Ovary (tissue), 9 donors: ENCODE data around the gene GALNT10. TPM values are rescaled to one million over a fixed set of nuclear protein-coding genes. Genes with fewer than 3 reads are reported as not detected.

Source experiments
- DNase-seq, 5 donors: peaks; one replicate each; pipeline ENCODE4 v3.0.0-alpha.2; 2019 to 2020
- H3K27ac ChIP-seq, 2 donors: fragments of 200-600 bp; one replicate each; pipeline versions ENCODE4 v1.5.1 to v1.8.0; 2019 to 2022
- H3K27me3 ChIP-seq: fragments of 200-600 bp; one replicate; pipeline ENCODE4 v1.8.0; 2022
- H3K36me3 ChIP-seq: fragments of 200-600 bp; sonication (generic); one replicate; pipeline ENCODE4 v1.5.1; 2019
- H3K4me1 ChIP-seq: one replicate; pipeline ENCODE4 v1.8.1; 2013; ENCODE audit warnings: mild to moderate bottlenecking, moderate library complexity; ENCODE audit not compliant: insufficient read depth
- H3K4me3 ChIP-seq: fragments of 200-600 bp; sonication (generic); one replicate; pipeline ENCODE4 v1.5.1; 2017
- H3K9me3 ChIP-seq, 2 donors: fragments of 200-600 bp in 1 of 2; sonication (generic) in 1 of 2; one replicate each; pipeline versions ENCODE4 v1.5.1 to v1.8.1; 2013 to 2019; ENCODE audit warnings: mild to moderate bottlenecking in 1 of 2, moderate library complexity in 1 of 2
- EP300 ChIP-seq: sonication (generic); formaldehyde crosslinking; IDR thresholded peaks from one replicate; pipeline ENCODE4 v1.6.1; 2017; ENCODE audit warnings: antibody characterized with exemption
- POLR2A ChIP-seq: fragments of 450-650 bp; IDR thresholded peaks from one replicate; pipeline ENCODE4 v1.6.1; 2017; ENCODE audit warnings: antibody characterized with exemption, mild to moderate bottlenecking, moderate library complexity
- WGBS, 3 donors: extraction: QIAGEN DNeasy Blood & Tissue Kit in 1 of 3; methylation state at CpG; one replicate each; pipeline versions ENCODE4 v1.1.5 to v1.1.7; 2013 to 2017; 5-methylcytosine and 5-hydroxymethylcytosine counted together
- intact Hi-C, 4 donors: fragments of 100-400 bp; cut with DNase I; formaldehyde crosslinking; loops; one replicate each; pipeline versions ENCODE4 v1.11.0 to v1.15.1; 2022 to 2023
- polyA plus RNA-seq, 2 donors: library from polyadenylated mRNA; stranded (reverse); fragments of 200-250 nt in 1 of 2; fragments of 350-450 nt in 1 of 2; fragmentation: Illumina TruSeq in 1 of 2; extraction: RNeasy Lipid Tissue Mini Kit (QIAGEN cat#74804) in 1 of 2; gene quantifications; one replicate each; pipeline ENCODE4 v1.2.3, GENCODE V29; 2013 to 2014
- total RNA-seq, 7 donors: library from RNA; depleted of rRNA in 2 of 7; stranded (reverse); fragments of >200 nt in 2 of 7; fragmentation: NEBNext Ultra II Directional in 3 of 7; extraction: Animal tissue kit (Norgen Biotek cat#: 25700) in 3 of 7; gene quantifications; one replicate each; pipeline versions ENCODE4 v1.1.0 to v1.2.4, GENCODE V29; 2016 to 2023
- TF ChIP-seq, protein P1 (sequence below), 3 donors: fragments of 450-650 bp in 2 of 3; fragments of 200-600 bp in 1 of 3; IDR thresholded peaks; one replicate each; pipeline versions ENCODE4 v1.5.1 to v1.8.0; 2016 to 2022; ENCODE audit warnings: antibody characterized with exemption in 3 of 3, mild to moderate bottlenecking in 1 of 3
- donor health status: DM: no; HTN: no; CAD: no; lungs with moderate emphysema.
- donor health status: DM: no; HTN: no; CAD: no.
- donor health status: Bipolar disorder and iron deficiency.
- donor health status: DM: yes; HTN: yes; CAD: no.
- donor health status: DM: no; HTN: no; CAD: no.
- donor health status: DM: yes; HTN: yes; CAD: no.

Gene GALNT10
- total and polyA plus RNA-seq, 9 donors: 34.5 to 206 (median 88.7) TPM

DNA sequence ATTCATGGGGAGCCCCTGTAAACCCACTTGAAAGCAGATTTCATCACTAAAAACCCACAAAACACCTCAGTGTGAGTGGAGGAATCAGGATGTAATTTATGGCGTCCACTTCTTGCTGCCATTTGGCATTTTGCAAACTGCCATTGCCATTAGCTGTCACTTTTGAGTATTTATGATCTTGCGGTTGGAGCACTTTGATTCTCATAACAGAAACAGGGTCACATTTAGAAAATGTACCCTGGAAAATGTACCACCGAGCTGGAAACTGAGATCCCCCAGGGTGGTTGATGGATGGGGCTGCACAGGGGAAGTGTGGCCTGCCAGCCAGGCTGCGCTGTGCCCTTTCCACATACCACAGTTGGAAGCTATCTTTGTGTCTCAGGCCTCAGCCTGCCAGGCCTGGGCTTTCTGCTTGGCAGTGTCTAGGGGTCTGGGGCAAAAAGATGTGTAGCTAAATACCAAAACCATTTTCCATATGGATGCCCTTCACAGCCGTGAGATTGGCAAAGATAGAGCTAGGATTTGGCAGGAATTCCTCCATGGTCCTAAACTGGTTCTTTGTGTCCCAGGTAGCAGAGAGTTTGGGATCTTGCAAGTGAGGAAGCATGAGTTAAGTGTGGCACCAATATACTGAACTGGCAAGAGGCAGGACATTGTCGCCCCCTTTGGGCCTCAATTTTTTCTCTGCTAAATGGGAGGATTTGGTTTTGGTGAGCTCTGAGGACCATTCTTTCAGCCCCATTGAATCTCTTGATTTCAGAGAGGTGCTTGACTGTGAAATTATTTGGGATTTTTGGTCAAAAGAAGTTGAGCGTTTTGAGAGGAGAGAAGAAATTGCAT lies 46.2 kb downstream of the GALNT10 start:
- no peak overlapping the region for H3K4me3 ChIP-seq
- no peak overlapping the region for H3K27ac ChIP-seq
- intact Hi-C loops: loop anchor here in 1 of 4 donors (2.0 kb wide), 1 partner anchor 24 kb away; no protein-coding TSS in a partner anchor
- H3K4me1 ChIP-seq: peaks cover 12% of the 10 kb centered on the region
- DNase-seq: no peak
- no peaks in the 10 kb centered on the region for H3K36me3 ChIP-seq
- H3K27me3 ChIP-seq: no peaks in the 10 kb centered on the region
- TF ChIP-seq EP300 (no peak), POLR2A (no peak)
- TF ChIP-seq, protein P1, sequence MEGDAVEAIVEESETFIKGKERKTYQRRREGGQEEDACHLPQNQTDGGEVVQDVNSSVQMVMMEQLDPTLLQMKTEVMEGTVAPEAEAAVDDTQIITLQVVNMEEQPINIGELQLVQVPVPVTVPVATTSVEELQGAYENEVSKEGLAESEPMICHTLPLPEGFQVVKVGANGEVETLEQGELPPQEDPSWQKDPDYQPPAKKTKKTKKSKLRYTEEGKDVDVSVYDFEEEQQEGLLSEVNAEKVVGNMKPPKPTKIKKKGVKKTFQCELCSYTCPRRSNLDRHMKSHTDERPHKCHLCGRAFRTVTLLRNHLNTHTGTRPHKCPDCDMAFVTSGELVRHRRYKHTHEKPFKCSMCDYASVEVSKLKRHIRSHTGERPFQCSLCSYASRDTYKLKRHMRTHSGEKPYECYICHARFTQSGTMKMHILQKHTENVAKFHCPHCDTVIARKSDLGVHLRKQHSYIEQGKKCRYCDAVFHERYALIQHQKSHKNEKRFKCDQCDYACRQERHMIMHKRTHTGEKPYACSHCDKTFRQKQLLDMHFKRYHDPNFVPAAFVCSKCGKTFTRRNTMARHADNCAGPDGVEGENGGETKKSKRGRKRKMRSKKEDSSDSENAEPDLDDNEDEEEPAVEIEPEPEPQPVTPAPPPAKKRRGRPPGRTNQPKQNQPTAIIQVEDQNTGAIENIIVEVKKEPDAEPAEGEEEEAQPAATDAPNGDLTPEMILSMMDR (IDR thresholded peaks at IDR 0.05): no peak
- H3K9me3 ChIP-seq: no peaks in the 10 kb centered on the region
- WGBS, 3 donors: 88 to 91% (median 89%) methylated on average over 7 of the region's 7 CpGs

DNA sequence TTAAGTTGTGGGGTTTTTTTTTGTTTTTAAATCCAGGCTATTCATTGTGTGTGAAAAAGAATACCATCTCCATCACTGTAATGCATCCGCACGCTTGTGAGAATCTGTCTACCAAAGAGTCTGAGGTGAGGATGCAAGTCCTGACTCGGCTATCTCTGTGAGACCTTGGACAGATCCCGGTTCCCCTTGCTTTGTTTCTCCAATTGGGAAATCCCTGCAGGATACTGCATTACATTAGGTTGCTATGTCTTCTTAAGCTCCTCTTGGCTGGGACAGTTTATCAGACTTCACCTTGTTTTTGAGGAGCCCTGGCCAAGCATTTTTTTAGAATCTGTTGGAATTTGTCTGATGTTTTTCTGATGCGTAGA lies 46.8 kb downstream of the GALNT10 start:
- WGBS, 3 donors: 79 to 88% (median 81%) methylated on average over 5 of the region's 5 CpGs

DNA sequence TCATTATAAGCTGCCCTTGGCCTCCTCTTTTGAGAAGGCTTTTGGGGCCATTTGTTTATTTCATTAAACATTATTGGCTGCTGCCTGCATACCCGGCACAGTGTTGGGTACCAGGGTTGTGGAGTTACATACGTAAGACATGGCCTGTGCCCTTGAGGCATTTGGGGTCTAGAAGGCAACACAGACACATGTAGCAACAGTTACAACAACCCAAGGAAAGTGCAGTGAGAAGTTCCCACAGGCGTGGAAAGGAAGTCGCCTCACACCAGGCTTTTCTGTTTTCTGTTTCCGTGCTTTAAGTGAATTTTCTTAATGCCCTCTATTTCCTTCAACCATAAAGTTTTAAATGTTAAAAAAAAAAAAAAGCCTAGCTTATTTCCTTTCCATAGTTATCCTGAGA lies 47.4 kb downstream of the GALNT10 start:
- no peak overlapping the region for H3K27ac ChIP-seq
- no peaks in the 10 kb centered on the region for H3K36me3 ChIP-seq
- no peaks in the 10 kb centered on the region for H3K27me3 ChIP-seq
- peaks cover 12% of the 10 kb centered on the region for H3K4me1 ChIP-seq
- no peak overlapping the region for H3K4me3 ChIP-seq
- WGBS, 3 donors: 79 to 87% (median 80%) methylated on average over 5 of the region's 5 CpGs
- TF ChIP-seq POLR2A: no peak
- TF ChIP-seq EP300: no peak
- TF ChIP-seq, protein P1 (IDR thresholded peaks at IDR 0.05): no peak
- no peak for DNase-seq
- intact Hi-C loops: loop anchor here in 1 of 4 donors (2.0 kb wide), 1 partner anchor 25 kb away; no protein-coding TSS in a partner anchor
- no peaks in the 10 kb centered on the region for H3K9me3 ChIP-seq

More for the DNA sequence above, 46.8 kb downstream of the GALNT10 start:
- TF ChIP-seq EP300 (no peak), POLR2A (no peak)
- TF ChIP-seq, protein P1 (IDR thresholded peaks at IDR 0.05): no peak
- Histone ChIP-seq H3K9me3 (no peaks in the 10 kb centered on the region), H3K27me3 (no peaks in the 10 kb centered on the region), H3K36me3 (no peaks in the 10 kb centered on the region), H3K4me3 (no peak overlapping the region), H3K27ac (no peak overlapping the region), H3K4me1 (peaks cover 11% of the 10 kb centered on the region)
- intact Hi-C loops: loop anchor here in 1 of 4 donors (2.0 kb wide), 1 partner anchor 25 kb away; no protein-coding TSS in a partner anchor
- no peak for DNase-seq

DNA sequence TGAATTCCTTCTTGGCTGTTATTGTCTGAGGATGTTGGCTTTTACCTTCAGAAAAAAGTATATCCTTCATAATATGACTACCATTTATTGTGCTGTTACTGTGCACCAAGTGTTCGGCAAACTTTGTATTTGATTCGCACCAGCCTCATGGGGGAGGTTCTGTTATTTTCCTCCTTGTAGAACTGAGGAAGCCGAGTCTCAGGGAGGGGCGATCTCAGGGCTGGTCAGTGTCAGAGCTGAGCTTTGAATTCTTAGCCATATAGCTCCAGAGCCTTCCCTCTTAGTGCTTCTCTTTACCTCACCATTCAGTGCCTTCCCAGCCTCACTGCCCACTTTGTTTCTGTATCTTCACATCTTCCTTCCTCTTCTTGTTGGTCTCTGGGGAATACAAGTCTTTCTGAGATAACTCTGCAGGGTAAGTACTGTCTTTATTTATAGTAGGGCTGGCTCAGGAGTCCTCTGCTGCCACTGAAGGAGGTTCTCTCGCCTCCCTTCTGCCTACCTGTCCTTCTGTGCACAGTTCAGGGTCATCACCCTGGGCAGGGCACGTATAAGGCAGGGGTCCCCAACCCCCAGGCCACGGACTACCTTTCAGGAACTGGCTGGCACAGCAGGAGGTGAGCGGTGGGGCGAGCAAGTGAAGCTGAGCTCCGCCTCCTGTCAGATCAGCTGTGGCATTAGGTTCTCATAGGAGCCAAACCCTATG lies 48.4 kb downstream of the GALNT10 start:
- intact Hi-C loops: no loop called here
- Histone ChIP-seq H3K9me3 (no peaks in the 10 kb centered on the region), H3K4me1 (peaks cover 13% of the 10 kb centered on the region), H3K4me3 (no peak overlapping the region), H3K27ac (no peak overlapping the region), H3K36me3 (no peaks in the 10 kb centered on the region), H3K27me3 (no peaks in the 10 kb centered on the region)
- DNase-seq: no peak
- TF ChIP-seq POLR2A: no peak
- TF ChIP-seq EP300: no peak
- TF ChIP-seq, protein P1 (IDR thresholded peaks at IDR 0.05): no peak
- 51 to 59% (median 59%) methylated on average over 10 of the region's 10 CpGs for WGBS, 3 donors
